NCI-H226 (cell line): Measurements from ENCODE around the gene OR1L8.
"Not testable (repeated sequence)": the region's sequence is repeated elsewhere in the genome, so short reads cannot be mapped to it uniquely, and the experiment has no call there.

Source experiments
- DNase-seq: peaks from one replicate; pipeline ENCODE4 v3.0.0-alpha.2; 2015

The OR1L8 gene

GRCh38 chr9:122583284-122583683, at the start of gene OR1L8:
OR1L8 (minus strand) TSS chr9:122583384; CDS start chr9:122568477, 14,907 bp downstream.
- DNase-seq = not testable (repeated sequence)

GRCh38 chr9:122619996-122620395, 36.8 kb upstream of the OR1L8 start:
- no peak for DNase-seq

- no peak for DNase-seq
Observed at GRCh38 chr9:122614362-122614761, 31.2 kb upstream of the OR1L8 start, which contains the start of gene OR1Q1. OR1Q1 (plus strand) TSS chr9:122614738; CDS start chr9:122614738, 0 bp downstream.

- no peak for DNase-seq
Observed at GRCh38 chr9:122609804-122610203, 26.6 kb upstream of the OR1L8 start.

- no peak for DNase-seq
Observed at GRCh38 chr9:122606587-122606986, 23.4 kb upstream of the OR1L8 start.

GRCh38 chr9:122605691-122606090, 22.5 kb upstream of the OR1L8 start:
- no peak for DNase-seq

- DNase-seq = peak; percentile 85
Observed at GRCh38 chr9:122580360-122580759, 2.8 kb downstream of the OR1L8 start.

GRCh38 chr9:122579874-122580273, 3.3 kb downstream of the OR1L8 start:
- DNase-seq = no peak

- no peak for DNase-seq
Observed at GRCh38 chr9:122572456-122572855, 10.7 kb downstream of the OR1L8 start.

- no peak for DNase-seq
Observed at GRCh38 chr9:122567901-122568300, 15.3 kb downstream of the OR1L8 start.

- DNase-seq = no peak
Observed at GRCh38 chr9:122562134-122562760, 20.9 kb downstream of the OR1L8 start.

- no peak for DNase-seq
Observed at GRCh38 chr9:122561446-122561845, 21.7 kb downstream of the OR1L8 start.

GRCh38 chr9:122552812-122553211, 30.4 kb downstream of the OR1L8 start, which contains the start of gene OR1N2:
OR1N2 (plus strand) TSS chr9:122553112; CDS start chr9:122553212, 100 bp downstream.
- DNase-seq = no peak

GRCh38 chr9:122551371-122551770, 31.8 kb downstream of the OR1L8 start:
- DNase-seq = no peak

- no peak for DNase-seq
Observed at GRCh38 chr9:122546196-122546595, 37.0 kb downstream of the OR1L8 start.

- DNase-seq = no peak
Observed at GRCh38 chr9:122538757-122539156, 44.4 kb downstream of the OR1L8 start.

GRCh38 chr9:122537066-122537465, 46.1 kb downstream of the OR1L8 start:
- not testable (repeated sequence) for DNase-seq

- no peak for DNase-seq
Observed at GRCh38 chr9:122536134-122536533, 47.0 kb downstream of the OR1L8 start.

- DNase-seq = not testable (repeated sequence)
Observed at GRCh38 chr9:122531157-122531556, 52.0 kb downstream of the OR1L8 start.

GRCh38 chr9:122527193-122527592, 56.0 kb downstream of the OR1L8 start, which contains the start of gene OR1N1:
OR1N1 (minus strand) TSS chr9:122527293; CDS start chr9:122527293, 0 bp downstream.
- no peak for DNase-seq

- no peak for DNase-seq
Observed at GRCh38 chr9:122526602-122527001, 56.6 kb downstream of the OR1L8 start.

- DNase-seq = no peak
Observed at GRCh38 chr9:122519376-122519775, 63.8 kb downstream of the OR1L8 start.

GRCh38 chr9:122518841-122519240, 64.3 kb downstream of the OR1L8 start, which contains the start of gene OR1J4:
OR1J4 (plus strand) TSS chr9:122519141; CDS start chr9:122519141, 0 bp downstream.
- no peak for DNase-seq

- no peak for DNase-seq
Observed at GRCh38 chr9:122518226-122518625, 65.0 kb downstream of the OR1L8 start.
